Right kidney (tissue), 1 donor: ENCODE measurements around the gene GAPVD1.
"Not testable (repeated sequence)": the region's sequence is repeated elsewhere in the genome, so short reads cannot be mapped to it uniquely, and the experiment has no call there.

Experiments
- DNase-seq: peaks from one replicate; pipeline ENCODE4 v3.0.0-alpha.2; 2016

The GAPVD1 gene

GRCh38 chr9:125316359-125316758 lies 54.7 kb downstream of the GAPVD1 start:
- not testable (repeated sequence) for DNase-seq

GRCh38 chr9:125317704-125318103 lies 56.1 kb downstream of the GAPVD1 start:
- DNase-seq = no peak

GRCh38 chr9:125321496-125321895 lies 59.9 kb downstream of the GAPVD1 start:
- no peak for DNase-seq

DNA sequence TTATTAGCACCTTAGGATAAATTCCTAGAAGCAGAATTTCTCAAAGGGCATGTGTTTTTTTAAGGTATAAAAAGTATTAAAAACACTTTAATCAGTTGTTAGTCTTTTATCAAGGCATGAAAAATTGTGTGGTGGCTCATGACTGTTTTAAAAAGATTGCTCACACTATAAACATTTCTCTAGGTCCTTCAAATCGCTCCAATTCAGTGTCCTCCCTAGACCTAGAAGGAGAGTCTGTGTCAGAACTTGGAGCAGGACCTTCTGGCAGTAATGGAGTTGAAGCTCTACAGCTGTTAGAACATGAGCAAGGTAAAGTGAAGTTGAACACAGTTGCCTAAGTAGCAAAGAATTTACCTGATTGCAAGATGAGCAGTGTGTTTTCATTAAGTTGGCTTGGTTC lies 62.0 kb downstream of the GAPVD1 start:
- no peak for DNase-seq

DNA sequence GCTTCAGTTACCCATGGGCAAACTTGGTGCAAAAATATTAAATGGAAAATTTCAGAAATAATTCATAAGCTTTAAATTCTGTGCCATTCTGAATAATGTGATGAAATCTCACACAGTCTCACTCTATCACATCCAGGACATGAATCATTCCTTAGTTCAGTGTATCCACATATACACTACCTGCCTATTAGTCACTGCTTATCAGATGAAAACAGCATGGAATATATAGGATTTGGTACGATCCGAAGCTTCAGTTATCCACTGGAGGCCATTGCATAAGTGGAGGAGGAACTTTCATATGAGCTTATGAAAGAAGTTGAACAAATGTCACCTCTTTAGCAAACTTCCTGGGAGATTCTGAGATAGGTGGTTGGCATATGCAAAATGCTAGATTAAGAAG lies 64.2 kb downstream of the GAPVD1 start:
- no peak for DNase-seq

- no peak for DNase-seq
Measured at GRCh38 chr9:125329978-125330377, 68.4 kb downstream of the GAPVD1 start.

DNA sequence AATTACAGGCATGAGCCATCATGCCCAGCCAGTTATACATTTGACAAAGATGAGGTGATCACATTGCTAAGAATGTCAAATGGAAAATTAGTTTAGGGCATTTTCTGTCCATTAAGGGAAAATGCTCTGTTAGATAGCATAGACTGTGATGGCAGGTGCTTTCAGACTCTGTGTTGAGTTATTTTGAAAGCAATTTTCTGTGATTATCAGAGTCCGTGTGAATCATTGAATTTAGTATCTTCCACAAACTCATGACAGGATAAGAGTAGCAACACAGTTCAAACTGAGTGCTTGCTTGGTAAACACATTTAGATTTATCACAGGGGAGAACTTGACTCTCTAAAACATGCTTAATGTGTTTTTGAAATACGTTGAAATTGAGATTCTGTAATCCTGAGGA lies 69.0 kb downstream of the GAPVD1 start:
- DNase-seq = no peak

DNA sequence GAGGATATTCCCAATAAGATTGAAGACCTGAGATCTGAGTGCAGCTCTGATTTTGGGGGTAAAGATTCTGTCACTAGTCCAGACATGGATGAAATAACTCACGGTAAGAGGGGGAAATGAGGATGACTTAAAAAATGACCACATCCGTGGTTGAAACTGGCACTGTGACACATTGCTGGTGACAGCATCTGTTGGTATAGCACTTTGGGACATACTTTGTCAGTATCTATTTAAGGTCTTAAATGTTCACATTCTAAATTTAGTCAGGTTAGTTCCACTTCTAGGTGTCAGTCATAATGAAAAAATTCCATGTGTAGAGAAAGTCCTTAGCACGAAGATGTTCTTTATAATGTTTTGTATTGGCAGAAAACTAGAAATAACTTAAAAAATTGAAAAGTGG lies 70.9 kb downstream of the GAPVD1 start:
- no peak for DNase-seq

GRCh38 chr9:125337236-125337635 lies 75.6 kb downstream of the GAPVD1 start:
- no peak for DNase-seq

GRCh38 chr9:125338929-125339328 lies 77.3 kb downstream of the GAPVD1 start:
- no peak for DNase-seq

- no peak for DNase-seq
Measured at GRCh38 chr9:125341566-125341965, 79.9 kb downstream of the GAPVD1 start.

GRCh38 chr9:125343518-125344275 lies 82.1 kb downstream of the GAPVD1 start:
- no peak for DNase-seq

DNA sequence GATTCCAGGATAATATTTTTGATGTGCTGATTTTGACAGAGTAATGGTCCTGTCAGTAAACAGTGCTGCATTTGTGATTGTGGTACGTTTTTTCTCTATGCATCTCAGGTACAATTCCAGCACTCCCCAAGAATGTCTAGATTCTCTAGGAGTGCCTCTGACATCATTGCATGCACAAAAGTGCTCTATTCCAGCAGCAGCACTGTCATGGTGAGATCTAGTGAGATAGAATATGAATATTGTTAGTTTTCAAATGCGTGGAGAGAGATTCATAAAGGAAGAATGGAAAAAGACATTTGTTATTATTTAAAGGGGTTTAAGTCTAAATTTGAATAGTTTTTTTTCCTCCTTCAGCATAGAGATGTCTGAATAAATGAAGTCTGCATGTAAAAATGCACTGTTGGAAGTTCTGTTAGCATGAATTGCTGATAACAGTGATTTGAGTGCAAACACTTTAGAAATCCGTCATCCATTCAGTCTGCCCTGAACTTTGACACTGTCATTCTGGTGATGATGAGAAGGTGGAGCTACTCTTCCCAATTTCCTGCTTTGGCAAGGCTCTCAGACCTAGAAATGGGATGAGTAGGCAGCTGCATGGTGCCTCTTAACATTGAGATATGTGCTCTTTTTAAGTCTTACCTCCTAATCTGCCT lies 84.6 kb downstream of the GAPVD1 start:
- DNase-seq = no peak

DNA sequence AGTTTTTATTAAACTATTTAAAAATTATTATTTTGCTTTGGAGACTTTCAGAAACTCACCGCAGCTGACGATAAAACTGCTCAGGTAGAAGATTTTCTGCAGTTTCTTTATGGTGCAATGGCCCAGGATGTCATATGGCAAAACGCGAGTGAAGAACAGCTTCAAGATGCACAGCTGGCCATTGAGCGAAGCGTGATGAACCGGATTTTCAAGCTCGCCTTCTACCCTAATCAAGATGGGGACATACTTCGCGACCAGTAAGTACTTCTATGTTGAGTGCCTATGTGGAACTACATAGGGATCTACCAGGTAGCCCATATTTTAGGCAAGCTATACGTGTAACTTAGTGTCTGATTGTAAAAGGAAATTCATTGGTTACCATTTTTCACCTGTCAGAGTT lies 94.0 kb downstream of the GAPVD1 start:
- DNase-seq = no peak

DNA sequence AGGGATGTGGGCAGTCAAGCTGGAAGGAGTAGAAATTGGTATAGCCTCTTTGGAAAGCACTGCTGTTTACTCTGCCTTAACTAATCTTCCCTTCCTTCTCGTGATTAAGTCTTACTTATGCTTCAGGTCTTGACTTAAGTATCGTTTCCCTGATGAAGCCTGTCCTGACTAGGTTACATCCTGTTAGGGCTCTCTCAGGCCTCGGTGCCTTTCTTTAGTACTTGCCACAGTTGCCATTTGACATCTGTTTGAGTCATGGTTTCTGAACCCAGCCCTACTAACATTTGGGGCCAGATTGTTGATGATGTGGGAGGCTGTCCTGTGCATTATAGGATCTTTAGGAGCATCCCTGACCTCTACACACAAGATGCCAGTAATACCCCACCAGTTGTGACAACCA lies 94.4 kb downstream of the GAPVD1 start:
- no peak for DNase-seq

- DNase-seq = no peak
Measured at GRCh38 chr9:125359011-125359410, 97.4 kb downstream of the GAPVD1 start.

DNA sequence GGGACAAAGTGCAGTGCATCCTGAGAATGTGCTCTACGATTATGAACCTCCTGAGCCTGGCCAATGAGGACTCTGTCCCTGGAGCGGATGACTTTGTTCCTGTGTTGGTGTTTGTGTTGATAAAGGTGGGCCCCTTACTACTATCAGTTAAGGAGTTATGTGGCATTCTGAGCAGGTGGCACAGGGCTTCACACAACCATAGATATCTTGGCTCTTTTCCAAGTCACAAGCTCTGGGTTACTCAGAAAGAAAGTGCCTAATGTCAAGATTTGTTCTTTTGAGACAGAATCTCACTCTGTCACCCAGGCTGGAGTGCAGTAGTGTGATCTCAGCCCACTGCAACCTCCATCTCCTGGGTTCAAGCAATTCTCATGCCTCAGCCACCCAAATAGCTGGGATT lies 99.0 kb downstream of the GAPVD1 start:
- no peak for DNase-seq

DNA sequence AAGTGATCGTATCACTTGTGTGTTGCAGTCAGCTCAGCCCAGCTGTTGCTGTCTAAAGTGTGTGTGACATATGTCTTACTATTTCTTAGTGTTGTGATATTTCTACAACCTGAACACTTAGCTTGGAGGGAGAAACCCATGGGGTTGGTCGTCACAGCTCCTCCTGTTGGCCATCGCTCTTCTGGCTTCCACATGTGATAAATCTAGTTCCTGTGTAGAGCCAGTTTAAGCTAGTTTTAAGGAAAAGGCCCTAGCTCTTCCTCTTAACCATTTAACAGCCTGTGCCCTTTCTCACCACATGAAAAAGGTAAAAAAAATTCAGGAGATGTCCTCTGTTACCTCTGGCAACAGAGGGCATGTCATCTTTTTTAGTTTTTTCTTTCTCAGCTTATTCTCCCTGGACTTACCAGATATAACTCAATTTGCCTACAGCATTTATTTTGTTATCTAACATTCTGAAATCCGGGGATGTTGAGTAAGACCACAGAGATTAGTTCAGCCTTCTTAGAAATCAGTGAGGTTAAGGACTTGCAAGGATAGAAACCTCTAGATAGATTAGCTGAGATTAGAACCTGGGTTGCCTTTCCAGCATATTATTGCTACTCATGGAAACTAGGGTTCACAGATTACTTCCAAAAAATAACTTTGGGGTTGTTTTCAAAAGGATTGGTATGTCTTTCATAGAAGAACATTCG lies 100.4 kb downstream of the GAPVD1 start:
- DNase-seq = no peak

GRCh38 chr9:125366676-125367075 lies 105.0 kb downstream of the GAPVD1 start:
- no peak for DNase-seq

DNA sequence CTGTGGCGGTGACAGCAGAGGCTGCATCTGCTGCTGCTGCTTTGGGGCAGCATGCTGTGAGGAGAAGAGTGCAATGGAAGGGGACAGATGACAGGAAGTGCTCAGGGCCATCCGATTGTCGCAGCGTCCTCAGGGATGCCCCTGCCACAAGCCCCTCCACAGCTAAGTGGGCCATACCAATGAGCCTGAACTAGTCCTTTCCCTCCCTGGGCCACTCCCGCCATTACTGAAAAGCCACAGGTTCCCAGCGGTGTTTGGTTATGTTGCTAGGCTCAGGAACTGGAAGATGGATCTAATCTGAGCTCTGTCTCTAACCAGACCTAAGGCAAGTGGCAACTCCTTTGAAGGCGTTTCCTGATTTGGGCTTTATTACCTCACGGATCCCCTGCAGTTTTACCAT lies 109.2 kb downstream of the GAPVD1 start:
- DNase-seq = no peak

GRCh38 chr9:125372441-125373226 lies 111.0 kb downstream of the GAPVD1 start:
- DNase-seq = no peak

DNA sequence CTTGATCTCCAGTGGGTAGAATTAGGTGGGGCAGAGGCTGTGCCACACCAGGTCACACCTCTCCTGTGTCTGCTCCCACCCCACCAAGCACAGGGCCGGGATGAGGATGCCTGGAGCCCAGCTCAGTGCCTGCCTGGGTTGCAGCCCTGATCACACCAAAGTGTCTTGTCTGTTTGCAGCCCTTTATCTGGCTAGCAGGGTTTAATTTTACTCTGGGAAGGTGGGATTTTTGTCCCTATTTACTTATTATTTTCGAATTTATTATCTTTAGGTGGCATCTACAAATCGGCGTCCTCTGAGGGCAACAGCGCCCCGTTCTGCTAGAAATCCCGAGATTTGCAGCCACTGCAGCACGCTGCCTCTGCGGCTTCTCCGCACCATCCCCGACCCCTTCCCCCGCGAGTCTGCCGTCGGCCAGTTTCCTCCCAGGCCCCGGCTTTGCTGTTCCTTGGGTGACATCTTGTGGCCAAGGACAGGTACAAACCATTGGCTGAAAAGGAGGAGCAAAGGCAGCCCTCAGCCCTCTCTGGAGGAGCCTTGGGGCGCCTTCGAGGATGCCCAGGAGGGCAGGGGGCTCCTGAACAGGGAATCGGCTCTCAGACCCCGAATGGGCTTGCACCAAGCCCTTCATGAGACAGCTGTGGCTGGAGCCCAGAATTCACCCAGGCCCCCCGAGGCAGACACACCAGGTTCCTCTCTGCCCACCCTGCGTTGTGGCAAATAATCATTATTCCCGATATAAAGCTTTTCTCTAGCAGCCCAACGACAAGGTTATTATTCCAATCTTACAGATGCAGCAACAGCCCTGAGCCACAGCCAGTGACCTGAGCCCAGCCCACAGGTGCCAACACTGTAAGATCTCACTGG lies 113.0 kb downstream of the GAPVD1 start:
- peak; percentile 58 for DNase-seq
